GM21619 (cell line): ENCODE measurements around the gene GALNT10.

Experiments
- ATAC-seq: cut with Tn5 transposase; IDR thresholded peaks from one replicate; pipeline ENCODE4 v1.9.1; 2021; ENCODE audit not compliant: unreplicated experiment

The GALNT10 gene

GRCh38 chr5:154317916-154318315 lies 127.4 kb downstream of the GALNT10 start:
- no peak for ATAC-seq

DNA sequence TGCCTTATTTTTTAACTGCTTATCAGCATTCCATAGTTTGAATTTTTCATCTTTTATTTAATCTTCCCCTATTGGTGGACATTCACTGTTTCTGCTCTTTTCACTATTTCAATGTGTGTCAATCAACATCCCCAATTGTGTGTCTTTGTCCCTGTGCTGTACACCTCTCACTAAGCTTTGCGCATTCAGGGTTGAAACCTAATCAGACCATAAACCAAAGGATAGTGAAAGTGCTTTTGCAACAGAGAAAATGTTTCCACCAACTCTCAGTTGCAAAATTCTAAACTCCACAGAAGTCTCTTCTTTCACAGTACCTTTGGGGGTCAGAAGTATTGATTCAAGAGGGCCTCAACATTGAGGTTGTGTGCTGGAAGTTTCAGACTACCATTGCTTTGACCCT lies 128.2 kb downstream of the GALNT10 start:
- no peak for ATAC-seq

DNA sequence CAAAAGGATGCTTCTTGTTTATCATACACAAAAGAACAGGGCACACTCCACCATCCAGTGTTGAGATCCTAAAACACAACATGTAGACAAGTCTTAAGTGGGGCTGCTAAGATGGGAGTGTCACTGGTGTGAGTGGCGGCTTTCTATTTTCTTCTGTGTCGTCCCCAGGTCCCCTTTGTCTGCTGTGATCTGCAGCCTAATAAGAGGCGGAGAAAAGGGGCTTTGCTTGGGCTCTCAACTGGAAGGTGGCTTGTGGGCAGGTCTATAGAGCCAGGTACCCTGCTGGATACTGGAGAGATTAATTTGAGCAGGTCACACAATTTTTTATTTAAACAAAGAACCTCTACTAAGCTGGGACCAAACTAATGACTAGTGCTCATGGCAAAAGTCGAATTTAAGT lies 129.2 kb downstream of the GALNT10 start:
- ATAC-seq, result no peak

GRCh38 chr5:154320224-154321089 lies 129.9 kb downstream of the GALNT10 start:
- no peak for ATAC-seq

GRCh38 chr5:154321546-154321945 lies 131.0 kb downstream of the GALNT10 start:
- no peak for ATAC-seq

GRCh38 chr5:154324033-154324432 lies 133.5 kb downstream of the GALNT10 start:
- ATAC-seq, result no peak

DNA sequence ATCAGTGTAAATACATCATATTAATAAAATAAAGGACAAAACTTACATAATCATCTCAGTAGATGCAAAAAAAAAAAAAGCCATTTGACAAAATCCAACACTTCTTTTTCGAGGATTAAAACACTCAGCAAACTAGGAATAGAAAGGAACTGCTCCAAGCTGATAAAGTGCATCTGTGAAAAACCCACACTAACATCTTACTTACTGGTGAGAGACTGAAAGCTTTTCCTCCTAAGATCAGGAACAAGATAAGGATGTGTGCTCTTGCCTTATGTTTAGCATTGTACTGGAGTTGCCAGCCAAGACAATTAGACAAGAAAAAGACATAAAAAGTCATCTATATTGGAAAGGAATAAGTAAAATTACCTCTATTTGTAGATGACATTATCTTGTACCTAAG lies 135.0 kb downstream of the GALNT10 start:
- ATAC-seq, result no peak

GRCh38 chr5:154329062-154329461 lies 138.5 kb downstream of the GALNT10 start:
- ATAC-seq, result no peak

DNA sequence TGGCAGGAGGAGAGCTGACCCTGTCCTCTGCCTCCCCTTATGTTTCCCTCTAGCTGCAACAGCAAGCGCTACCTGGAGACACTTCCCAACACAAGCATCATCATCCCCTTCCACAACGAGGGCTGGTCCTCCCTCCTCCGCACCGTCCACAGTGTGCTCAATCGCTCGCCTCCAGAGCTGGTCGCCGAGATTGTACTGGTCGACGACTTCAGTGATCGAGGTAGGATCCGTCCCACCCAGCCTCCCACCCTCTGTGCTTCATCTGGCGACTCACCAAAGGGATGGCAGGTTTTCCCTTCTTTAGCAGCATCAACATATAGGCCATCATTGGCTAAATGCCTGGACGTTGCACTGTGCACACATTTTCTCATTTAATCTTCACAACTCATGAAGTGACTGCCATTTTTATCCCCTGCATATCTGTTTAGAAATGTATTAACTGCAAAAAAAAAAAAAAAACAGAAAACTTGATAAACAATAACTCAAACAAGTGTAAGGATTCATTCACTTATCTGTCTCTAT lies 139.0 kb downstream of the GALNT10 start:
- no peak for ATAC-seq

GRCh38 chr5:154330097-154330667 lies 139.6 kb downstream of the GALNT10 start:
- ATAC-seq, result no peak

GRCh38 chr5:154331232-154331631 lies 140.7 kb downstream of the GALNT10 start:
- ATAC-seq, result no peak

GRCh38 chr5:154331924-154332323 lies 141.4 kb downstream of the GALNT10 start:
- no peak for ATAC-seq

DNA sequence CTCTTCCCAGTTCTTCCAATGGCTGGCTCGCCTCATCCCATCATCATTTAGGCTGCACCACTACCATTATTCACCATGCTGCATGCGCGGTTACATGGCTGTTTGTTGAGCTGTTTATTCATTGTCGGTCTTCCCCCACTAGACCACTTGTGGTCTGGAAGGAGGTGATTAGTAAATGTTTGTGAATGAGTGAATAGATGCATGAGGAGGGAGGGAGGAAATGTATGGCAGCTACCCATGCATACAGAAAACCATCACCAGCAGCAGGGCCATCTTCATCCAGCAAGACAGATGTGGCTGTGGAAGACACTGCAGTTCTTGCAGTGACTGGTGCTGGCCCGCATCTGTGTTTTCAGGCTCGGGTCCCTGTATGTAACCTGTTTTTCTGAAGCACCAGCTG lies 141.9 kb downstream of the GALNT10 start:
- ATAC-seq, result no peak

DNA sequence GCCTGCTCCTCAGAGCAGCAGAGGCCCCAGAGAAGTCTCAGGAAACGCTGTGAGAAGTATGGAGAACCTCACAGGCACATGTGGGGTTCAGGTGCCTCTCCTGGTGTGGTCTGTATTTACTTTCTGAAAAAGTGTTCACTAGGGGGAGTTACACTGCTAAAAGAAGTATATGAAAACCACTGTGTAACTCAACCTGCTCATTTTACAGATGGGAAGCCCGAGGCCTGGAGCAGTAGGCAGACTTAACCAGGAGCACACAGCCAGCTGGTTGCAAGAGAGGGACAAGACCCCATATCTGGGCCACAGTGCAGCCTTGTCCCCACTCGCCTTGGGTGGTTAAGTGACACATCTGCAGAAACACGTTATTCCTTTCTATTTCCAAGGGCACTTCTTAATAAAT lies 142.5 kb downstream of the GALNT10 start:
- ATAC-seq, result no peak

DNA sequence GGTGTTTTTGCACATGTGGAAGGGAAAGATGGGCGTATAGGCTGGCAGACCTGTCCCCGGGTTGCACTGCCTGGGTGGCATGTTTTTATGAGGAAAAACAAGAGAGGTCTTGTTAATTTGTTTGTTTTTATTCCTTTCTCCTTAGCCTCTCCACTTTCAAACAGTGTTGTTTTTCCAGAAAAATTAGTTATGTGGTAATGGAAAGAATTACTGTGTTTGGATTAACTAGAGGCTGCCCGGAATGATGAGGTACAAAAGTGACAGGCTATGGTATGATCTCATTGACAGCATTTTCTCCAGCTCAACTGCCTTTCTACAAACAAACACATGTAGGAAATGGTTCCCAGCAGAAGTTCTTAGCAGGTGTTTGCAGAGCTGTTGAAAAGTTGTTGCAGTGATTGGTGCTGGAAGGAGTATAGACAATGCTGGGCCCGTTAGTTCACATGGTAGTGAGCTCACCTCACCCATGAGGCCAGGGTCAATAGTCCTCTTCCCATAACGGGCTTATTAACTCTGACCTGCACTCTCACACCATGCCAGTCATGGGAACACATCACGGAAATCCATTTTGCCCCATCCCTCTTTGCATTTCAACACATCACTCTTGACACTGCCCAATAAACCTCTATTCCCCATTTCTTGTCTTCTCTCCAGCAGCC lies 144.0 kb downstream of the GALNT10 start:
- ATAC-seq, result no peak

DNA sequence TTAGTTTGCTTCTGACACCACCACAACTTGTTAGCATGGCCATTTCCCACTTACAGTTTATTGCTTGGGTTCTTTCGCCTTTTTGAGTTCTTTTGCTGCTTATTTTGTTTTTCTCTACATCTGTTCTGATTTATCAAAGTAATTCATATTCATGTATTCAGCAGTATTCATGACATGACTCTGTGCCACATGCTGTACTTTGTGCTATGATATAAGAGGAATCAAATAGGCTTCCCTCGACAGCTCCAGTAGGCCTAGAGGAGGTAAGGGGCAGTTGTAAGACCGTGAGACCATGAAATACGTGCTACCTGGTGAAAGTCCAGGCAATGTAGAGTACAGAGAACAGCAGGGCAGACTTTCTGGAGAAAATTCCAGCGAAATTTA lies 144.5 kb downstream of the GALNT10 start:
- no peak for ATAC-seq

- no peak for ATAC-seq
Observed at GRCh38 chr5:154341620-154342019, 151.1 kb downstream of the GALNT10 start.

DNA sequence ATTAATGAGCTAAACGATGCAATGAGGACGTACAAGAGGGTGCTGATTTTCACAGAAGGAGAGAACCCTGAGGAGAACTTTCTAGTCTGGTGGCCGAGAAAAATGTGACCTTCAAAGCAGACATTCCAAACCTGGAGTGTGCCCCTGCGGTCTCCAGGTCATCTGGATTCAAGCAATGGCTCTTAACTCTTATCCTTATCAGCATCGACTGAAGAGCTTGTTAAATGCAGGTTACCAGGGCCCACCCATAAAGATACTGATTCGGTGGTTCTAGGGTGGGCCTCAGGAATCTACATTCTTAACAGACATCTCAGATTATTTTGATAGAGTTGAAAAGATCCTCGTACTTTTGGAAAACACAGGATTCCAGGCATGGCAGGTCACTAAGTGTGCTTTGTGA lies 151.7 kb downstream of the GALNT10 start:
- no peak for ATAC-seq

DNA sequence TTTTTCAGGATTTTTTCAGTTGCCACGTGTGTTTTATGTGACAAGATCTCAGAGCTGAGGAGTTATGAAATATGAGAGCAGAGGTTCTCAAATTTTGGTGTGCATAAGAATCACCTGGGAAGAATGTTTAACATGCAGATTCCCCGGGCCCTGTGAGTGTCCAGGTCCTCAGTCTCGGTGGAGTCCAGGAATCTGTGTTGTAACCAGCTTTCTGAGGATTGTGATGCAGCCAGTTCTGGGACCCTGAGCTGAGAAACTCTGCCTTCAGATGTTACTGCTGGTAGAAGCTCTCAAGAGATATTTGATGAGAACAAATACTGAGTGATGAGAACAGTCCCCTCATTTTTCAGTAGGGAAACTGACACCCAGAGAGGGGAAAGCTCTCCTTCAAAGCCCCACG lies 152.4 kb downstream of the GALNT10 start:
- ATAC-seq, result no peak

DNA sequence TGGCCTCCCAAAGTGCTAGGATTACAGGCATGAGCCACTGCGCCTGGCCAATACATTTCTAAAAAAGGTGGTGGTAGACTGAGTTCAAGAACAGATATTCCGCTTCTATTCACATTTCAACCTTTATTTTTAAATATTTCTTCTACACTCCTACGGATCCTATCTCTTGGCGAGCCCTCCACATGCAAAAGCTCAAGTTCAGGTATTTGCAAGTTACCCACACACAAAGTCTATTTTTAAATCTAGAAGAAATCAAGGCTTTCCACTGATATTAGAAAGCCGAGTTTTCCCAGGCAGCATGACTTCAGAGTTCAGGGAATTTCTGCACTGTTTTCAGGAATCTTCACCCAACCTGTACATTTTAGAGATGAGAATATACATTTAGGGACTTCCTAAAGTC lies 153.9 kb downstream of the GALNT10 start:
- ATAC-seq, result no peak

DNA sequence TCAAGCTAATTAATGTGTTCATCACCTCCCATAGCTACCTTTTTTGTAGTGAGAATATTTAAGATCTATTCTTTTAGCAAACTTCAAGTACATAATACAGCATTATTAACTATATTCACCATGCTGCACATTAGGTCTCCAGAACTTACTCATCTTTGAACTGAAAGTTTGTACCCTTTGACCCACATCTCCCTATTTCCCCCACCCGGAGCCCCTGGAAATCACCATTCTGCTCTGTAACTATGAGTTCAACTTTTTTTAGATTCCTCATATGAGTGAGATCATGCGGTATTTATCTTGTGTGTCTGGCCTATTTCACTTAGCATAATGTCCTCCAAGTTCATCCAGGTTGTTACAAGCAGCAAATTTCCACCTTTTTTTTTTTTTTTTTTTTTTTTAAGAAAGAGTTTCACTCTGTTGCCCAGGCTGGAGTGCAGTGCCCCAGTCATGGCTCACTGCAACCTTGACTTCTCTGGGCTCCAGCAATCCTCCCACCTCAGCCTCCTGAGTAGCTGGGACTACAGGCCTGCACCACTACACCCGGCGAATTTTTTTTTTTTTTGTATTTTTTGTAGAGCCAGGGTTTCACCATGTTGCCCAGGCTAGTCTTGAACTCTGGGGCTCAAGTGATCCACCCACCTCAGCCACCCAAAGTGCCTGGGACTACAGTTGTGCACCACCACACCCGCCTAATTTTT lies 154.9 kb downstream of the GALNT10 start:
- peak; percentile 77 for ATAC-seq
